BE2C (cell line): Measurements from ENCODE around the gene POT1.

ENCODE experiments used
- DNase-seq: peaks from one replicate; pipeline ENCODE4 v3.0.0-alpha.2; 2020
- H3K27me3 ChIP-seq: fragments of 250-450 bp; sonication (Bioruptor Pico); 2 replicates; pipeline ENCODE4 v1.5.1; 2020; ENCODE audit warnings: mild to moderate bottlenecking
- H3K36me3 ChIP-seq: fragments of 250-450 bp; sonication (Bioruptor Pico); 2 replicates; pipeline ENCODE4 v1.5.1; 2020; ENCODE audit warnings: mild to moderate bottlenecking
- H3K4me1 ChIP-seq: fragments of 250-450 bp; sonication (Bioruptor Pico); 2 replicates; pipeline ENCODE4 v1.5.1; 2020
- H3K4me3 ChIP-seq: 2 replicates; pipeline ENCODE4 v1.5.1; 2011; ENCODE audit warnings: low read depth, low read length
- H3K9me3 ChIP-seq: fragments of 250-450 bp; sonication (Bioruptor Pico); 2 replicates; pipeline ENCODE4 v1.5.1; 2020
- CTCF ChIP-seq: IDR thresholded peaks from 2 replicates; pipeline ENCODE4 v1.5.1; 2012; ENCODE audit warnings: mild to moderate bottlenecking, low read depth, low read length

The POT1 gene

DNA sequence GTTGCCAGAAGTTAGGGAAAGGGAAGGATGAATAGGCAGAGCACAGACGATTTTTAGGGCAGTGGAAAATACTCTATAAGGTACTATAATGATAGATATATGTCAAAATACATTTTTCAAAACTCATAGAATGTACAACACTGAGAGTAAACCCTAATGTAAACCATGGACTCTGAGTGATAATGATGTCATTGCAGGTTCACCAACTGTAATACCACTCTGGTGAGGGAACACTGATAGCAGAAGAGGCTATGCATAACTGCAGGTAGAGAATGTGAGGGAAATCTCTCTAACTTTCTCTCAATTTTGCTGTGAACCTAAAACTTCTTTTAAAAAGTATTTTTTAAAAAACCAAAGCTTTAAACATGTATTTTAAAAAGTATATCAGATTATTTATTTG is 22.1 kb downstream of the POT1 start:
- no peak for DNase-seq
- no peak for TF ChIP-seq CTCF
- Histone ChIP-seq H3K36me3 (no peaks in the 10 kb centered on the region), H3K4me3 (no peak overlapping the region), H3K9me3 (no peaks in the 10 kb centered on the region), H3K27me3 (no peaks in the 10 kb centered on the region; the same call in 1 of the 2 replicates), H3K4me1 (peaks cover 3% of the 10 kb centered on the region)

DNA sequence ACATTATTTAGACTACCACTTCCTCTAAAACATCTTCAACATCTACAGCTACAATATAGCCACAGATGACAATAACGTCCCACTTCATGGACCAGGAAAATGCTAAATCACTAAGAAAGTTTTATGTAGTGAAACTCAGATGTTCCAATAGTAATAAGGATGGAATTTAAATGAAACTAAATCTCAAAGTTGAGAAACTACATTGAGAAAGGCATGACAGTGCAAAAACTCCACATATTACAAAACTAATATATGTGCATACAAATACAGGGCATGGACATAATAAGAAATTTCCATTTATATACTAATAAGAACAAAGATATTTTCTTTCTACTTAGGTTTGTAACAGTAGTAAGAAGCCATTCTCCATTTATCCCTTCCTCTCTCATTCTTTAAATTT is 31.1 kb downstream of the POT1 start:
- Histone ChIP-seq H3K9me3 (no peaks in the 10 kb centered on the region), H3K27me3 (no peaks in the 10 kb centered on the region), H3K36me3 (peaks cover 4% of the 10 kb centered on the region; the same call in 1 of the 2 replicates), H3K4me3 (no peak overlapping the region), H3K4me1 (no peaks in the 10 kb centered on the region)
- no peak for DNase-seq
- TF ChIP-seq CTCF, result no peak

GRCh38 chr7:124896001-124896400 is 33.6 kb downstream of the POT1 start:
- Histone ChIP-seq H3K36me3 (peaks cover 9% of the 10 kb centered on the region; the same call in 1 of the 2 replicates), H3K27me3 (no peaks in the 10 kb centered on the region), H3K4me3 (no peak overlapping the region), H3K9me3 (no peaks in the 10 kb centered on the region), H3K4me1 (no peaks in the 10 kb centered on the region)
- DNase-seq, result no peak
- no peak for TF ChIP-seq CTCF

GRCh38 chr7:124893140-124893827 is 36.3 kb downstream of the POT1 start:
- Histone ChIP-seq H3K27me3 (no peaks in the 10 kb centered on the region), H3K4me3 (no peak overlapping the region), H3K4me1 (no peaks in the 10 kb centered on the region), H3K9me3 (no peaks in the 10 kb centered on the region), H3K36me3 (peaks cover 5% of the 10 kb centered on the region; the same call in 1 of the 2 replicates)
- TF ChIP-seq CTCF, result no peak
- DNase-seq, result no peak

- no peak for DNase-seq
- peaks cover 5% of the 10 kb centered on the region; the same call in 1 of the 2 replicates for H3K36me3 ChIP-seq
- no peaks in the 10 kb centered on the region for H3K4me1 ChIP-seq
- H3K27me3 ChIP-seq, result no peaks in the 10 kb centered on the region
- H3K9me3 ChIP-seq, result no peaks in the 10 kb centered on the region
- H3K4me3 ChIP-seq, result no peak overlapping the region
- TF ChIP-seq CTCF, result no peak
These were observed 42.4 kb downstream of the POT1 start for GRCh38 chr7:124887247-124887646.

DNA sequence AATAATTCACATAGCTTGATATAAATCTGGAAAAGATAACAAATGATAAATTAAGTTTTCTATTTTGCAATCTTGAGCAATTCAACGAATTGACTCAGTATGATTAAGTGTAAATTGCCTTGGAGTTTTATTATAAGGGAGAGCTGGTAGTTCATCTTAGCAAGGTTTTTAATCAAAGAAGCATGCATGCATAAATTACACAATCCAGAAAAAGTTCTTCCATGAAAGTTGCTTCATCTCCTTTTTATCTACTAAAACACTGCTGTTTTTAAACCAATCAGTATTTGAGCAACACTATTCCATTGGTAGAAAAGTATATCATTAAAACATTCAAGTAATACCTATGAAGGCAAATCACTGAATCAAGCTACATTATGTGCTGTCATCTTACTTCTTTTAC is 47.6 kb downstream of the POT1 start:
- H3K4me3 ChIP-seq, result no peak overlapping the region
- DNase-seq, result no peak
- TF ChIP-seq CTCF, result no peak
- no peaks in the 10 kb centered on the region for H3K9me3 ChIP-seq
- H3K36me3 ChIP-seq, result no peaks in the 10 kb centered on the region
- no peaks in the 10 kb centered on the region for H3K4me1 ChIP-seq
- H3K27me3 ChIP-seq, result no peaks in the 10 kb centered on the region
